Bronchial epithelial cell (primary cell): ENCODE data around the gene EMSY. TPM values are rescaled to one million over a fixed set of nuclear protein-coding genes. Genes with fewer than 3 reads are reported as not detected.

Source experiments
- DNase-seq: peaks from one replicate; pipeline ENCODE4 v3.0.0-alpha.2; 2010; ENCODE audit warnings: low read depth
- FAIRE-seq: peaks from 2 replicates; lab custom pipeline; 2011; peaks lifted over from hg19 to GRCh38; lab: Jason Lieb, UNC
- H3K27me3 ChIP-seq: 2 replicates; pipeline ENCODE4 v1.5.1; 2011; ENCODE audit warnings: low read length; ENCODE audit not compliant: control insufficient read depth, insufficient read depth
- H3K36me3 ChIP-seq: 2 replicates; pipeline ENCODE4 v1.5.1; 2011; ENCODE audit warnings: low read length; ENCODE audit not compliant: control insufficient read depth, insufficient read depth
- H3K4me3 ChIP-seq: 2 replicates; pipeline ENCODE4 v1.5.1; 2011; ENCODE audit warnings: mild to moderate bottlenecking, low read depth, low read length, control low read depth
- CTCF ChIP-seq: IDR thresholded peaks from 2 replicates; pipeline ENCODE4 v1.5.1; 2011; ENCODE audit warnings: mild to moderate bottlenecking, moderate library complexity, low read length, control low read depth, inconsistent platforms; ENCODE audit not compliant: insufficient read depth, severe bottlenecking
- total RNA-seq: library from RNA; depleted of rRNA; stranded (reverse); fragments of >200 nt; gene quantifications from 2 replicates; pipeline ENCODE4 v1.2.1, GENCODE V29; 2014

EMSY gene
- total RNA-seq, 1 donor from 2014 or later, result 6.1 TPM

- H3K36me3 ChIP-seq, result peaks cover 3% of the 10 kb centered on the region
- H3K4me3 ChIP-seq, result no peak overlapping the region
- H3K27me3 ChIP-seq, result no peaks in the 10 kb centered on the region
- TF ChIP-seq CTCF, result no peak
- FAIRE-seq (no peak), DNase-seq (no peak)
These were observed 24.3 kb downstream of the EMSY start for GRCh38 chr11:76469141-76469540.

DNA sequence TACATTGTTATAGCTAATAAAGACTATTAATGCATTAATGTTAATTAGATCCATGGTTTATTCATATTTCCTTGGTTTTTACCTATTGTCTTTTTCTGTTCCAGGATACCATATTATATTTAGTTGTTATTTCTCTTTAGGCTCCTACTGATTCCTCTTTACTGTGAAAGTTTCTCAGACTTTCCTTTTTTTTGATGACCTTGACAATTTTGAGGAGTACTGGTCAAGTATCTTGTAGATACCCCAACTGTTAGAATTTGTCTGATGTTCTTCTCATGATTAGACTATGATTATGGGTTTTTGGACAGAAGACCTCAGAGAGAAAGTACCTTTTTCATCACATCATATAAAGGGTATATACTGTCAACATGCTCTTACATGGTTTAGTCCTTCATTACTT lies 26.6 kb downstream of the EMSY start:
- DNase-seq, result no peak
- FAIRE-seq, result no peak
- TF ChIP-seq CTCF, result no peak
- Histone ChIP-seq H3K36me3 (peaks cover 5% of the 10 kb centered on the region), H3K27me3 (no peaks in the 10 kb centered on the region), H3K4me3 (no peak overlapping the region)

GRCh38 chr11:76480241-76480640 lies 35.4 kb downstream of the EMSY start:
- Histone ChIP-seq H3K4me3 (no peak overlapping the region), H3K36me3 (peaks cover 3% of the 10 kb centered on the region), H3K27me3 (no peaks in the 10 kb centered on the region)
- no peak for FAIRE-seq
- TF ChIP-seq CTCF, result no peak
- DNase-seq, result no peak

DNA sequence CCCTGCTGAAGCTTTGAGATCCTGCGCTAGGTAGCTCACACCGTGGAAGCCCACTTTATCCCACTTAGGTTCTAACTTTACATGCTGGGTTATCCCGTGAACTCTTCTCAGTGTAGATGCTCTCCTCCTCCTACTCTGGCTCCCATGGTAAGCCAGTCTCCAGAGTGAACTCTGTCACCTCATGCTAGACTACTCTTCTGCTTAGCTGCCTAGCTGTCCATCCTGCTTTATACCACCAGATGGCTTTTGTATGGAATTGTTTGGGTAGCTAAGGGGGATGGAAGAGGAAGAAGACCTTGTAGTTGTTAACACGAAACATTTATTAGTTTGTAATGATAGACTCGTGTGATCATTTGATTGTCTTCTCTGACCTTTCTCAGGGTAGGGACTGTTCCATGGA lies 46.8 kb downstream of the EMSY start:
- no peak for FAIRE-seq
- Histone ChIP-seq H3K4me3 (no peak overlapping the region), H3K27me3 (no peaks in the 10 kb centered on the region), H3K36me3 (peaks cover 1% of the 10 kb centered on the region)
- no peak for DNase-seq
- TF ChIP-seq CTCF, result no peak

DNA sequence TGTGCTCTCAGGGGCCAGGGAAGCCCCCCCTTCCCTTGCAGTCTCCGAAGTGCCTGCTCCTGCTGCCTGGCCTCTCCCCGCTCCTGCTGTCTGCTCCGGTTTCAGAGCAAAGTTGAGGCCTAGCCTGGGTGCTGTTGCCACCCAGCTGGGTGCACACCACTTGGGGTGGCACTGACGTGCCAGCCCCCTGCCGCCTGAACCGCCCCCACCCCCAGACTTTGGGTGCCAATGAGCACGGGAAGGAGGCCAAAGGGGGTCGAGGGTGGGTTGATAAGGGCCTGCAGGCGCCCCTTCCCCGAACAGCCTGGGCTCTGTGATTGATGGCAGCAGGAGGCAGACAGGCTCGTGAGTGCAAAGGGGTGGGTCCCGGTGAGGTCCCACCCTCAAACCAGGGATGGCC lies 48.2 kb downstream of the EMSY start:
- no peak for DNase-seq
- TF ChIP-seq CTCF, result no peak
- no peak for FAIRE-seq
- Histone ChIP-seq H3K27me3 (no peaks in the 10 kb centered on the region), H3K4me3 (no peak overlapping the region), H3K36me3 (peaks cover 1% of the 10 kb centered on the region)
